ENCODE results near the gene MAJIN. TPM values are rescaled to one million over a fixed set of nuclear protein-coding genes. Genes with fewer than 3 reads are reported as not detected.
A peak's percentile ranks its signal among the peaks of the same experiment; 100 is the strongest.

MAJIN gene
- total RNA-seq, 2 experiments from 2014 or later: not detected

GRCh38 chr11:64919627-64920026 is 52.3 kb downstream of the MAJIN start:
- Histone ChIP-seq H3K4me3 (ENCODE audit: low read depth, low read length, poor library complexity, severe bottlenecking) (no peak overlapping the region), H2AFZ (ENCODE audit: low read length) (no peak overlapping the region), H3K9me3 (ENCODE audit: low read length) (no peaks in the 10 kb centered on the region), H3K9me2 (ENCODE audit: insufficient read depth, low read length) (no peaks in the 10 kb centered on the region), H3K4me2 (ENCODE audit: low read length) (no peak overlapping the region), H4K20me1 (ENCODE audit: insufficient read depth, low read length) (no peaks in the 10 kb centered on the region), H3K36me3 (ENCODE audit: insufficient read depth, low read length) (no peaks in the 10 kb centered on the region), H3K79me2 (ENCODE audit: insufficient read depth, low read depth, low read length) (peaks cover 10% of the 10 kb centered on the region; the same call in 1 of the 2 replicates), H3K27ac (ENCODE audit: low read depth, low read length, poor library complexity, severe bottlenecking) (no peak overlapping the region), H3K4me1 (ENCODE audit: insufficient read depth, low read length, poor library complexity, severe bottlenecking) (peaks cover 43% of the 10 kb centered on the region)
- intact Hi-C loops (cut with micrococcal nuclease; ENCODE audit: unreplicated experiment): loop anchor here (5.0 to 10.0 kb wide), 2 partner anchors 53 to 165 kb away; partner anchors contain the start of genes CDCA5, MAJIN and ZFPL1
- ChIA-PET POLR2A (interaction anchor here (0.6 kb wide), 1 partner anchor 53 kb away, joined by 3 read pairs; no protein-coding TSS in a partner anchor), CTCF (ENCODE audit: unreplicated experiment) (interaction anchor here (0.6 kb wide), 1 partner anchor 66 kb away, joined by 5 read pairs; no protein-coding TSS in a partner anchor)
- BruUV-seq (replicated peaks): no TSS peak
- no peak for DNase-seq (ENCODE audit: low spot score)
- TF ChIP-seq EZH2phosphoT487 (IDR thresholded peaks at IDR 0.05; ENCODE audit: borderline replicate concordance, low read depth, low read length) (no peak), CTCF (conservative IDR thresholded peaks at IDR 0.05; ENCODE audit: low read length) (no peak)

- H4K20me1 ChIP-seq (ENCODE audit: insufficient read depth, low read length): no peaks in the 10 kb centered on the region
- peak; percentile 72 for DNase-seq (ENCODE audit: low spot score)
- H3K4me3 ChIP-seq (ENCODE audit: low read depth, low read length, poor library complexity, severe bottlenecking): peak overlapping the region; percentile 68
- POLR2A ChIA-PET: interaction anchor here (0.5 to 1.6 kb wide), 6 partner anchors 19 to 116 kb away, joined by 3 to 7 read pairs (median 3); no protein-coding TSS in a partner anchor
- H3K9me3 ChIP-seq (ENCODE audit: low read length): no peaks in the 10 kb centered on the region
- CTCF ChIA-PET (ENCODE audit: unreplicated experiment): interaction anchor here (0.6 kb wide), 1 partner anchor 104 kb away, joined by 3 read pairs; no protein-coding TSS in a partner anchor
- H3K36me3 ChIP-seq (ENCODE audit: insufficient read depth, low read length): peaks cover 10% of the 10 kb centered on the region; the same call in 1 of the 2 replicates
- TF ChIP-seq CTCF (conservative IDR thresholded peaks at IDR 0.05; ENCODE audit: low read length) (peak; percentile 79), EZH2phosphoT487 (IDR thresholded peaks at IDR 0.05; ENCODE audit: borderline replicate concordance, low read depth, low read length) (no peak)
- H3K9me2 ChIP-seq (ENCODE audit: insufficient read depth, low read length): no peaks in the 10 kb centered on the region
- H3K79me2 ChIP-seq (ENCODE audit: insufficient read depth, low read depth, low read length): peaks cover 10% of the 10 kb centered on the region; the same call in 1 of the 2 replicates
- intact Hi-C loops (cut with micrococcal nuclease; ENCODE audit: unreplicated experiment): loop anchor here (5.0 to 10.0 kb wide), 2 partner anchors 54 to 167 kb away; partner anchors contain the start of genes CDCA5, MAJIN and ZFPL1
- peak overlapping the region; percentile 63 for H3K27ac ChIP-seq (ENCODE audit: low read depth, low read length, poor library complexity, severe bottlenecking)
- BruUV-seq (replicated peaks): no TSS peak
- H3K4me2 ChIP-seq (ENCODE audit: low read length): peak overlapping the region; percentile 78
- peaks cover 32% of the 10 kb centered on the region for H3K4me1 ChIP-seq (ENCODE audit: insufficient read depth, low read length, poor library complexity, severe bottlenecking)
- H2AFZ ChIP-seq (ENCODE audit: low read length): peak overlapping the region; percentile 53
These were observed 53.9 kb downstream of the MAJIN start for GRCh38 chr11:64918017-64918416.

- H3K36me3 ChIP-seq (ENCODE audit: insufficient read depth, low read length): peaks cover 13% of the 10 kb centered on the region; the same call in 1 of the 2 replicates
- TSS peak; percentile 96 for BruUV-seq (replicated peaks)
- H3K4me1 ChIP-seq (ENCODE audit: insufficient read depth, low read length, poor library complexity, severe bottlenecking): peaks cover 32% of the 10 kb centered on the region
- DNase-seq (ENCODE audit: low spot score): no peak
- H3K4me3 ChIP-seq (ENCODE audit: low read depth, low read length, poor library complexity, severe bottlenecking): peak overlapping the region; percentile 68
- H3K9me3 ChIP-seq (ENCODE audit: low read length): no peaks in the 10 kb centered on the region
- no peaks in the 10 kb centered on the region for H4K20me1 ChIP-seq (ENCODE audit: insufficient read depth, low read length)
- ChIA-PET POLR2A (interaction anchor here (0.5 to 1.6 kb wide), 5 partner anchors 20 to 95 kb away, joined by 3 to 7 read pairs (median 3); no protein-coding TSS in a partner anchor), CTCF (ENCODE audit: unreplicated experiment) (interaction anchor here (0.6 kb wide), 1 partner anchor 105 kb away, joined by 3 read pairs; no protein-coding TSS in a partner anchor)
- peak overlapping the region; percentile 78 for H3K4me2 ChIP-seq (ENCODE audit: low read length)
- no peaks in the 10 kb centered on the region for H3K9me2 ChIP-seq (ENCODE audit: insufficient read depth, low read length)
- peaks cover 10% of the 10 kb centered on the region; the same call in 1 of the 2 replicates for H3K79me2 ChIP-seq (ENCODE audit: insufficient read depth, low read depth, low read length)
- intact Hi-C loops (cut with micrococcal nuclease; ENCODE audit: unreplicated experiment): loop anchor here (1.0 to 10.0 kb wide), 4 partner anchors 55 to 167 kb away; partner anchors contain the start of genes ARL2, CDCA5, MAJIN and ZFPL1
- peak overlapping the region; percentile 53 for H2AFZ ChIP-seq (ENCODE audit: low read length)
- H3K27ac ChIP-seq (ENCODE audit: low read depth, low read length, poor library complexity, severe bottlenecking): peak overlapping the region; percentile 63
- TF ChIP-seq CTCF (conservative IDR thresholded peaks at IDR 0.05; ENCODE audit: low read length): no peak
These were observed 54.3 kb downstream of the MAJIN start for GRCh38 chr11:64917663-64917995.
